Measurements from ENCODE around the gene LRRC49. TPM values are rescaled to one million over a fixed set of nuclear protein-coding genes. Genes with fewer than 3 reads are reported as not detected.
A peak's percentile ranks its signal among the peaks of the same experiment; 100 is the strongest.

LRRC49 gene
- polyA plus RNA-seq, 2 of the 4 experiments (the other 2 are of a cell fraction): 10.0 to 14.3 TPM

- Histone ChIP-seq H3K9me3 (no peaks in the 10 kb centered on the region), H3K27ac (peak overlapping the region in 1 of 2 experiments; percentile 93; a peak in 2 of 6 replicates), H3K4me2 (no peak overlapping the region), H3K4me3 (no peak overlapping the region), H3K4me1 (peaks cover 47% of the 10 kb centered on the region)
- WGBS (ENCODE audit: missing lambda C conversion rate): 82% methylated on average over 11 of the region's 11 CpGs
- no peak for DNase-seq (ENCODE audit: low read depth in 1 of 2, low spot score in 1 of 2)
- CTCF ChIA-PET: interaction anchor here (0.9 to 16.8 kb wide), 6 partner anchors 12 to 123 kb away, joined by 3 to 300 read pairs (median 9); no protein-coding TSS in a partner anchor
- FAIRE-seq: no peak
- POLR2A ChIA-PET: no interaction called here
- TF ChIP-seq HEYL (CRISPR knock-in tag; IDR thresholded peaks at IDR 0.05) (no peak), JUNB (IDR thresholded peaks at IDR 0.05) (no peak), TP53 (CRISPR knock-in tag; IDR thresholded peaks at IDR 0.05) (no peak)
- no peak for ATAC-seq
These were observed 32.6 kb upstream of the LRRC49 start for GRCh38 chr15:70859998-70860397.

- ChIA-PET CTCF (interaction anchor here (0.6 to 16.8 kb wide), 17 partner anchors 8 to 1387 kb away, joined by 3 to 300 read pairs (median 5); partner anchors contain the start of genes LARP6 and UACA), POLR2A (interaction anchor here (0.9 to 2.1 kb wide), 7 partner anchors 10 to 110 kb away, joined by 3 to 33 read pairs (median 4); partner anchors contain the start of genes LARP6 and UACA)
- H3K4me3 ChIP-seq: no peak overlapping the region
- peak overlapping the region; percentile 81 to 84 for H3K27ac ChIP-seq
- peak; percentile 36 for FAIRE-seq
- peak; percentile 79 to 83 for DNase-seq (ENCODE audit: low read depth in 1 of 2, low spot score in 1 of 2)
- H3K4me1 ChIP-seq: peaks cover 22% of the 10 kb centered on the region
- ATAC-seq: peak; percentile 95
- TF ChIP-seq FOSL2 (IDR thresholded peaks at IDR 0.05) (no peak), FOSL2 (CRISPR knock-in tag; IDR thresholded peaks at IDR 0.05) (peak; percentile 70), HOXB5 (CRISPR knock-in tag; IDR thresholded peaks at IDR 0.05) (peak; percentile 64; the same call in 1 of the 2 replicates), JUNB (IDR thresholded peaks at IDR 0.05) (peak; percentile 34; the same call in 1 of the 2 replicates), RARB (CRISPR knock-in tag; IDR thresholded peaks at IDR 0.05) (no peak), USF2 (IDR thresholded peaks at IDR 0.05) (no peak)
- 28% methylated on average over 4 of the region's 4 CpGs for WGBS (ENCODE audit: missing lambda C conversion rate)
- H3K9me3 ChIP-seq: no peaks in the 10 kb centered on the region
- peak overlapping the region; percentile 61 for H3K4me2 ChIP-seq
These were observed 29.0 kb upstream of the LRRC49 start for GRCh38 chr15:70863450-70864218.

- H3K4me2 ChIP-seq: no peak overlapping the region
- TF ChIP-seq ESRRA (IDR thresholded peaks at IDR 0.05; ENCODE audit: borderline replicate concordance, low read length) (no peak), EHF (CRISPR knock-in tag; IDR thresholded peaks at IDR 0.05) (no peak), MAFK (IDR thresholded peaks at IDR 0.05; ENCODE audit: partially characterized antibody) (peak; percentile 28), ZSCAN20 (CRISPR knock-in tag; IDR thresholded peaks at IDR 0.05) (no peak), ATOH8 (CRISPR knock-in tag; IDR thresholded peaks at IDR 0.05; ENCODE audit: low read depth) (no peak), TP53 (CRISPR knock-in tag; IDR thresholded peaks at IDR 0.05) (no peak), NFE2L2 (conservative IDR thresholded peaks at IDR 0.05; ENCODE audit: low read length) (0 out of 2 replicates have a peak, but pooled peaks have one; percentile 14), EP300 (IDR thresholded peaks at IDR 0.05) (no peak), POLR2AphosphoS2 (conservative IDR thresholded peaks at IDR 0.05; ENCODE audit: low read length) (no peak)
- POLR2A ChIA-PET: no interaction called here
- no peaks in the 10 kb centered on the region for H3K9me3 ChIP-seq
- CTCF ChIA-PET: interaction anchor here (9.1 kb wide), 1 partner anchor 40 kb away, joined by 331 read pairs; no protein-coding TSS in a partner anchor
- DNase-seq (ENCODE audit: low read depth in 1 of 2, low spot score in 1 of 2): no peak
- ATAC-seq: no peak
- FAIRE-seq: no peak
- peak overlapping the region; percentile 10 to 40; a peak in 3 of 6 replicates for H3K27ac ChIP-seq
- no peak overlapping the region for H3K4me3 ChIP-seq
- 89% methylated on average over 5 of the region's 5 CpGs for WGBS (ENCODE audit: missing lambda C conversion rate)
- H3K4me1 ChIP-seq: peaks cover 29% of the 10 kb centered on the region
These were observed 25.5 kb upstream of the LRRC49 start for GRCh38 chr15:70866982-70867641.

Data from A549 (cell line).